ENCODE results near the gene ASB8. TPM values are rescaled to one million over a fixed set of nuclear protein-coding genes. Genes with fewer than 3 reads are reported as not detected.
A peak's percentile ranks its signal among the peaks of the same experiment; 100 is the strongest.

The ASB8 gene
- total RNA-seq, 1 donor from 2014 or later: 21.7 TPM

GRCh38 chr12:48199774-48200221, 42.5 kb upstream of the ASB8 start:
- Mint-ChIP-seq H3K27ac (ENCODE audit: unreplicated experiment) (peak overlapping the region; percentile 21), H3K27me3 (ENCODE audit: low read depth) (peaks cover 6% of the 10 kb centered on the region), H3K36me3 (ENCODE audit: low read depth) (peaks cover 23% of the 10 kb centered on the region), H3K4me3 (peak overlapping the region; percentile 89), H3K4me1 (peaks cover 10% of the 10 kb centered on the region), H3K9me3 (peaks cover 23% of the 10 kb centered on the region)
- TF ChIP-seq CTCF (conservative IDR thresholded peaks at IDR 0.05): no peak
- DNase-seq (ENCODE audit: low read depth, low spot score): no peak

- H3K27me3 Mint-ChIP-seq (ENCODE audit: low read depth): peaks cover 11% of the 10 kb centered on the region
- peak overlapping the region; percentile 89 for H3K4me3 Mint-ChIP-seq
- TF ChIP-seq CTCF (conservative IDR thresholded peaks at IDR 0.05): no peak
- H3K9me3 Mint-ChIP-seq: peaks cover 19% of the 10 kb centered on the region
- peaks cover 10% of the 10 kb centered on the region for H3K4me1 Mint-ChIP-seq
- peaks cover 19% of the 10 kb centered on the region for H3K36me3 Mint-ChIP-seq (ENCODE audit: low read depth)
- no peak for DNase-seq (ENCODE audit: low read depth, low spot score)
- H3K27ac Mint-ChIP-seq (ENCODE audit: unreplicated experiment): no peak overlapping the region
Measured at GRCh38 chr12:48198985-48199384, 41.7 kb upstream of the ASB8 start.

GRCh38 chr12:48198672-48198971, 41.3 kb upstream of the ASB8 start:
- H3K4me1 Mint-ChIP-seq: peaks cover 10% of the 10 kb centered on the region
- H3K27ac Mint-ChIP-seq (ENCODE audit: unreplicated experiment): peak overlapping the region; percentile 98
- H3K9me3 Mint-ChIP-seq: peaks cover 17% of the 10 kb centered on the region
- no peak for TF ChIP-seq CTCF (conservative IDR thresholded peaks at IDR 0.05)
- H3K27me3 Mint-ChIP-seq (ENCODE audit: low read depth): peaks cover 13% of the 10 kb centered on the region
- H3K4me3 Mint-ChIP-seq: peak overlapping the region; percentile 89
- DNase-seq (ENCODE audit: low read depth, low spot score): no peak
- H3K36me3 Mint-ChIP-seq (ENCODE audit: low read depth): peaks cover 19% of the 10 kb centered on the region

GRCh38 chr12:48197971-48198671, 40.8 kb upstream of the ASB8 start:
- TF ChIP-seq CTCF (conservative IDR thresholded peaks at IDR 0.05): no peak
- DNase-seq (ENCODE audit: low read depth, low spot score): peak; percentile 88
- Mint-ChIP-seq H3K27ac (ENCODE audit: unreplicated experiment) (peak overlapping the region; percentile 98), H3K9me3 (peaks cover 17% of the 10 kb centered on the region), H3K36me3 (ENCODE audit: low read depth) (peaks cover 15% of the 10 kb centered on the region), H3K4me1 (peaks cover 10% of the 10 kb centered on the region), H3K27me3 (ENCODE audit: low read depth) (peaks cover 15% of the 10 kb centered on the region), H3K4me3 (peak overlapping the region; percentile 89)

- peak overlapping the region; percentile 12 for H3K27ac Mint-ChIP-seq (ENCODE audit: unreplicated experiment)
- peak; percentile 16 for DNase-seq (ENCODE audit: low read depth, low spot score)
- peaks cover 11% of the 10 kb centered on the region for H3K9me3 Mint-ChIP-seq
- peaks cover 18% of the 10 kb centered on the region for H3K27me3 Mint-ChIP-seq (ENCODE audit: low read depth)
- TF ChIP-seq CTCF (conservative IDR thresholded peaks at IDR 0.05): peak; percentile 67
- H3K4me1 Mint-ChIP-seq: peaks cover 10% of the 10 kb centered on the region
- peak overlapping the region; percentile 89 for H3K4me3 Mint-ChIP-seq
- H3K36me3 Mint-ChIP-seq (ENCODE audit: low read depth): peaks cover 10% of the 10 kb centered on the region
Measured at GRCh38 chr12:48197549-48197970, 40.2 kb upstream of the ASB8 start.
